HAP-1 (cell line): ENCODE measurements around the gene ALDH1A1.

Experiments
- DNase-seq, 2 experiments: peaks; one replicate each; pipeline ENCODE4 v3.0.0-alpha.2; 2016 to 2020; ENCODE audit warnings: low spot score in 2 of 2
- H3K27me3 ChIP-seq: fragments of 250-450 bp; sonication (Bioruptor Pico); 2 replicates; pipeline ENCODE4 v1.5.1; 2020; ENCODE audit warnings: low read depth, mild to moderate bottlenecking, moderate library complexity
- H3K36me3 ChIP-seq: fragments of 250-450 bp; sonication (Bioruptor Pico); replicated peaks from 2 replicates; pipeline ENCODE4 v1.5.1; 2020; ENCODE audit warnings: mild to moderate bottlenecking
- H3K4me1 ChIP-seq: fragments of 250-450 bp; sonication (Bioruptor Pico); 2 replicates; pipeline ENCODE4 v1.5.1; 2020; ENCODE audit warnings: mild to moderate bottlenecking
- H3K4me3 ChIP-seq: fragments of 250-450 bp; sonication (Bioruptor Pico); 2 replicates; pipeline ENCODE4 v1.5.1; 2020; ENCODE audit warnings: mild to moderate bottlenecking, moderate library complexity
- H3K9me3 ChIP-seq: fragments of 250-450 bp; sonication (Bioruptor Pico); 2 replicates; pipeline ENCODE4 v1.5.1; 2020; ENCODE audit warnings: mild to moderate bottlenecking, moderate library complexity
- in situ Hi-C: fragments of 300-500 bp; cut with MboI; formaldehyde crosslinking; loops from 3 replicates; pipeline ENCODE4 v1.14.3; 2020; ENCODE audit warnings: low sequenced_read_pairs, inconsistent platforms, mixed read lengths

ALDH1A1 gene

DNA sequence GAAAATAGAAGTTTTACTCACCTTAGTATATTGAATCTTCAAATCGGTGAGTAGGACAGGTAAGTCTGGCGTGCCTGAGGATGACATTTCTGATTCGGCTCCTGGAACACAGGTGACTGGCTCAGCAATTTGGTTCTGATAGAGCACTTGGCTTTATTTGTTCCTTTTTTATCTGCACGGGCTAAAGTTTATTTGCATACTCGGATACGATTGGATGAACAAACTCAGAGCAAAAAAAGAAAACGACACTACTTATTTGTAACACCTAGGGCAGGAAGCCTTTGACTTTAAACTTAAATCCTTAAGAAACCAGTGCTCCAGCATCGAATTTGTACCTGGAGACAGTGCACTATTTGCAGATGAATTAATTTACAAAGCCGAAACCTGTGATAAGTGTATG, at the start of gene ALDH1A1:
TSS of gene ALDH1A1 (minus strand) at position 140 of the 400 bp plus-strand sequence. CDS start at position 87, 53 bp downstream.
- no peak within 1 kb of the TSS for H3K4me3 ChIP-seq
- no peaks in the 10 kb centered on the region for H3K4me1 ChIP-seq
- in situ Hi-C loops: no loop called here
- H3K27me3 ChIP-seq: peaks cover 17% of the 10 kb centered on the region
- no peaks in the 10 kb centered on the region for H3K9me3 ChIP-seq
- no peak for DNase-seq
- H3K36me3 ChIP-seq: no peaks in the 10 kb centered on the region

DNA sequence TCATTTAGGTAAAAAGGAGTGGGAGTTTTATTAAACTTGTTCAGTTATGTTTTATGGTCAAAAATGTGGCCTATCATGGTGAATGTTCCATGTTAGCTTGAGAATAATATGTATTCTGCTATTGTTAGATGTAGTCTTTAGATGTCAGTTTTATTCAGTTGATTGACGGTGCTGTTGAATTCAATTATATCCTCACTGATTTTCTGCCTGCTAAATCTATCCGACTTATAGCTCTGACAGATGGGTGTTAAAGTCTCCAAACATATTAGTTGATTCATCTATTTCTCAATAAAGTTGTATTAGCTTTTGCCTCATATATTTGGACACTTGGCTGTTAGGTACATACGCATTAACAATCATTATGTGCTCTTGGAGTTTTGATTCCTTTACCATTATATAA, 49.0 kb upstream of the ALDH1A1 start:
- no peaks in the 10 kb centered on the region; the same call in 1 of the 2 replicates for H3K27me3 ChIP-seq
- no peaks in the 10 kb centered on the region for H3K4me1 ChIP-seq
- no peak overlapping the region for H3K4me3 ChIP-seq
- in situ Hi-C loops: no loop called here
- no peaks in the 10 kb centered on the region for H3K36me3 ChIP-seq
- no peak for DNase-seq
- no peaks in the 10 kb centered on the region for H3K9me3 ChIP-seq

DNA sequence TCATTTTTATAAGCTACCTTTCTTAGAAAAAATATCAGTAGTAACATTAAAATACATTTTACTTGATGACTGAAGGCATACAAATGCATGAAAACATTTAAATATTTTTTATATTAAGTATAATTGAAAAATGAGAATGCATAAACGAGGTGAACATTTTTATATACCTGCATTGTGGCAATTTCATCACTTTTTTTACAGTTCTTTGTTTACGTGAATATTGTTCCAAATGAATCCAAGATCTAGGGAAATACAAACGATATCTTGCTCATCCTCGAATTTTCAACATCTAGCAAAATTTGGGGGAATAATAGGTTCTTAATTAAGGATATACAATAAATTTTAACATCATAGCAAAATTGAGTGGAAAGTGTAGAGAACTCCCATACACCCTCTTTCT, 45.5 kb upstream of the ALDH1A1 start:
- Histone ChIP-seq H3K4me3 (no peak overlapping the region), H3K9me3 (no peaks in the 10 kb centered on the region), H3K4me1 (no peaks in the 10 kb centered on the region), H3K36me3 (no peaks in the 10 kb centered on the region), H3K27me3 (no peaks in the 10 kb centered on the region)
- in situ Hi-C loops: no loop called here
- no peak for DNase-seq

- no peak for DNase-seq
- H3K36me3 ChIP-seq: no peaks in the 10 kb centered on the region
Observed at GRCh38 chr9:72997387-72997995, 44.6 kb upstream of the ALDH1A1 start.

DNA sequence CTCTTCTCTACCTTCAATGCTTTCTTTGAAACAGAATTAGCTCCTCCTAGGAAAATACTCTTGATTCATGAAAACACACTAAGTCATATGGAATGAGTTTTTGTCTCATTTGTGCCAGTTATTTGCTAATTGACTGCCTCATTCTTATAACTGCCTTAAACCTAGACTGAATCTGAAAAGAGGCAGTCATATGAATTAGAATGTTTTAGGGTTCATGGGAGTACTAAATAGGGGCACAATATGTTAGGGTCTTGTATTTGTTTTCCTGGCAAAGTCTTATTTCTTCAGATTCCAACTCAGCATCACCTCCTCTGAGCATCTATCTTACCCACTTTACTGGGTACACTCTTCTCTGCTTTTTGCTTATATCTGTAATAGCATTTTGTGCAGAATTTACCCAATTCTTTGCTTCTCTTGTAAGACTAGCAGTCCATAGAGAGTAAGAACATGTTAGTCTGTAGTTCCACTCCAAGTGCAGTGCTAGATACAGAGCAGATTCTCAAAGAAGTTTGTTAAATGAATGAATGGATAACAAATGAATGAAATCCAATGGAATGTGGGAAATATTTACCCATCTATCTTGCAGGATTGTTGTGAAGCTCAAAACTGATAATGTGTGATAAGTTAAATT, 43.9 kb upstream of the ALDH1A1 start:
- in situ Hi-C loops: no loop called here

More at GRCh38 chr9:72997387-72997995, 44.6 kb upstream of the ALDH1A1 start:
- Histone ChIP-seq H3K4me1 (no peaks in the 10 kb centered on the region), H3K9me3 (no peaks in the 10 kb centered on the region), H3K27me3 (no peaks in the 10 kb centered on the region), H3K4me3 (no peak overlapping the region)
- in situ Hi-C loops: no loop called here

GRCh38 chr9:72996114-72996513, 43.3 kb upstream of the ALDH1A1 start:
- no peak for DNase-seq
- H3K9me3 ChIP-seq: no peaks in the 10 kb centered on the region
- no peaks in the 10 kb centered on the region for H3K36me3 ChIP-seq
- no peaks in the 10 kb centered on the region for H3K4me1 ChIP-seq
- no peak overlapping the region for H3K4me3 ChIP-seq
- no peaks in the 10 kb centered on the region for H3K27me3 ChIP-seq
- in situ Hi-C loops: no loop called here

More for the DNA sequence above, 43.9 kb upstream of the ALDH1A1 start:
- no peaks in the 10 kb centered on the region for H3K36me3 ChIP-seq
- no peaks in the 10 kb centered on the region for H3K9me3 ChIP-seq
- no peak for DNase-seq
- no peaks in the 10 kb centered on the region for H3K27me3 ChIP-seq
- no peak overlapping the region for H3K4me3 ChIP-seq
- no peaks in the 10 kb centered on the region for H3K4me1 ChIP-seq

GRCh38 chr9:72995131-72996024, 42.5 kb upstream of the ALDH1A1 start:
- no peak overlapping the region for H3K4me3 ChIP-seq
- H3K4me1 ChIP-seq: no peaks in the 10 kb centered on the region
- H3K27me3 ChIP-seq: no peaks in the 10 kb centered on the region
- in situ Hi-C loops: no loop called here
- H3K9me3 ChIP-seq: no peaks in the 10 kb centered on the region
- H3K36me3 ChIP-seq: no peaks in the 10 kb centered on the region
- DNase-seq: no peak

DNA sequence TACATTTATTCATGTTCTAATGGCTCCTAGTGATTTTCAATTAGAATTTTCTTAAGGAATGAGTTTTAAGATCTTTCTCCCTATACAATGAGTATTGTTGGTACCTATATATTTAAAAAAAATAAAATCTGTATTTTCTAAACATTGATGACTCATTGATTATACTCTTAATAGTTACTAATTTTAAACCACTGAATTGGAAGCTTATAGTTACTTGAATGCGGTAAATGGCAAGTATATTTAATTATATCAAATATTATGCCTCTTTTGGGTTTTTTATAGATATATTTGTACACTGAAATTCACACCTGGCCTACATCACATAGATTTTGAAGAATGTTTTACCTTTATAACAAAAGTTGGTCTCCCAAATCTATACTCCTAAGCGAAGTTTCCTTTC, 38.9 kb upstream of the ALDH1A1 start:
- H3K4me1 ChIP-seq: no peaks in the 10 kb centered on the region
- no peak overlapping the region for H3K4me3 ChIP-seq
- H3K27me3 ChIP-seq: no peaks in the 10 kb centered on the region
- no peaks in the 10 kb centered on the region for H3K9me3 ChIP-seq
- in situ Hi-C loops: no loop called here
- H3K36me3 ChIP-seq: no peaks in the 10 kb centered on the region
- DNase-seq: no peak

GRCh38 chr9:72990397-72991182, 37.7 kb upstream of the ALDH1A1 start:
- in situ Hi-C loops: no loop called here
- no peaks in the 10 kb centered on the region for H3K27me3 ChIP-seq
- no peaks in the 10 kb centered on the region for H3K4me1 ChIP-seq
- no peak overlapping the region for H3K4me3 ChIP-seq
- H3K36me3 ChIP-seq: no peaks in the 10 kb centered on the region
- no peaks in the 10 kb centered on the region for H3K9me3 ChIP-seq
- DNase-seq: no peak

DNA sequence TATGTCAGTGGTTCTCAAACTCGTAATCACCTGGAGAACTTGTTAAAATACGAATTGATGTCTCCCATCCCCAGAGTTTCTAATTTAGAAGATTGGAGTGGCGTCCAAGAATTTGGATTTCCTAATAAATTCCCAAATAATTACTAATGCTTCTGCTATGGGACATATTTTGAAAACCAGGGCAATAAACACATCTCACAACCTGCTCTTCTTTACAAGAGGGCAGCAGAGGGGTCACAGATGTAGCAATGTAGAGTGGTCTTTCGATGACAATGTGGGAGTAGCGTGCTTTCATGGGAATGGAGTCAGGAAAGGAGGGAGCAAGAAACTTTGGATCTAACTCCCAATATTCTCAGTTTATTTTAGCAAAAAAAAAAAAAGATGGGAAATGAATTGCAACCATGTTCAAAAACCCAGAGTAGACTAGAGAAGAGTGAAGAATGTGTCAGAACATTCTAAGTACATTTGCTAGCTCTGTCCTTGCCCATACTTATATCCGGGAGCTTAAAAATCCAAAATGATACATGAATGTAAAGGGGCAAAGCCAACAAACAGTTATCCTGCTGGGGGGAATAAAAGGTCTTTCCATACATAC, 33.8 kb upstream of the ALDH1A1 start:
- in situ Hi-C loops: no loop called here
- Histone ChIP-seq H3K4me1 (no peaks in the 10 kb centered on the region), H3K27me3 (no peaks in the 10 kb centered on the region), H3K9me3 (no peaks in the 10 kb centered on the region), H3K36me3 (no peaks in the 10 kb centered on the region), H3K4me3 (no peak overlapping the region)
- no peak for DNase-seq

DNA sequence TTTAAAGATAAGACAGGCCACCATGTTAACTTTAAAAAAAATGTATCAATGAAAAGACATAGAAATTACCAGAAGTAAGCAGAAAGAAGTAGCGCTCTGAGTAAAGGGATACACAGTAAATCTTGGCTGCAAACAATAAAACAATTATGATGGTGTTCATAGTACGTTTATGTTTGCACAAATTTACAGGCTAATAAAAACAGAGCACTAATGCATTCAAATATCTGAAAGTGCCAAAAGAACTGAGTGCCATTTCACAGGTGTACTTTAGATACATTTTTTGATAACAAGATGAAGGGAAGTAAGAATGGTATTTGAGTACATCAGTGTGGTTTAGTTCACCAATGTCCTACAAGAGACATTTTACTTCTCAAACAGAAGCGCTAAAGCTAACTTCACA, 32.9 kb upstream of the ALDH1A1 start:
- DNase-seq: no peak
- H3K4me1 ChIP-seq: peaks cover 3% of the 10 kb centered on the region; the same call in 1 of the 2 replicates
- in situ Hi-C loops: no loop called here
- no peaks in the 10 kb centered on the region for H3K36me3 ChIP-seq
- H3K27me3 ChIP-seq: no peaks in the 10 kb centered on the region
- H3K9me3 ChIP-seq: no peaks in the 10 kb centered on the region
- H3K4me3 ChIP-seq: no peak overlapping the region

GRCh38 chr9:72984991-72985390, 32.1 kb upstream of the ALDH1A1 start:
- Histone ChIP-seq H3K27me3 (no peaks in the 10 kb centered on the region), H3K36me3 (no peaks in the 10 kb centered on the region), H3K4me3 (no peak overlapping the region), H3K4me1 (peaks cover 7% of the 10 kb centered on the region; the same call in 1 of the 2 replicates), H3K9me3 (no peaks in the 10 kb centered on the region)
- DNase-seq: no peak
- in situ Hi-C loops: no loop called here
